Thyroid gland (tissue), 4 donors: ENCODE data around the gene PNLIPRP3. TPM values are rescaled to one million over a fixed set of nuclear protein-coding genes. Genes with fewer than 3 reads are reported as not detected.

Source experiments
- DNase-seq, 2 donors: peaks; one replicate each; pipeline ENCODE4 v3.0.0-alpha.2; 2019
- H3K27ac ChIP-seq, 3 donors: fragments of 200-600 bp; sonication (generic); 1 replicate in 2 of 3; 2 replicates in 1 of 3; pipeline ENCODE4 v1.5.1; 2016 to 2019; ENCODE audit warnings: mild to moderate bottlenecking in 1 of 3, moderate library complexity in 1 of 3
- H3K27me3 ChIP-seq: fragments of 200-600 bp; sonication (generic); one replicate; pipeline ENCODE4 v1.5.1; 2019
- H3K36me3 ChIP-seq, 2 donors: fragments of 200-600 bp; sonication (generic); one replicate each; pipeline ENCODE4 v1.5.1; 2016 to 2019
- H3K4me1 ChIP-seq, 2 donors: fragments of 200-600 bp; sonication (generic); one replicate each; pipeline ENCODE4 v1.5.1; 2017 to 2019
- H3K4me3 ChIP-seq, 3 donors: fragments of 200-600 bp; sonication (generic); replicated peaks in 1 of 3; 1 replicate in 2 of 3; 2 replicates in 1 of 3; pipeline ENCODE4 v1.5.1; 2016; ENCODE audit warnings: mild to moderate bottlenecking in 1 of 3
- H3K9me3 ChIP-seq: fragments of 200-600 bp; sonication (generic); one replicate; pipeline ENCODE4 v1.5.1; 2017
- CTCF ChIP-seq, 6 experiments: fragments of 200-600 bp in 3 of 6; fragments of 450-650 bp in 3 of 6; sonication (generic) in 3 of 6; IDR thresholded peaks; one replicate each; pipeline ENCODE4 v1.5.1; 2016 to 2019; ENCODE audit warnings: antibody characterized with exemption in 6 of 6, mild to moderate bottlenecking in 2 of 6, inconsistent platforms in 1 of 6, moderate library complexity in 1 of 6
- POLR2A ChIP-seq, 2 donors: fragments of 450-650 bp; IDR thresholded peaks; one replicate each; pipeline ENCODE4 v1.6.1; 2017; ENCODE audit warnings: antibody characterized with exemption in 2 of 2, mild to moderate bottlenecking in 2 of 2, moderate library complexity in 1 of 2
- WGBS, 2 donors: methylation state at CpG; one replicate each; pipeline ENCODE4 v1.1.5; 2017; 5-methylcytosine and 5-hydroxymethylcytosine counted together
- intact Hi-C: fragments of 100-400 bp; cut with DNase I; formaldehyde crosslinking; loops from one replicate; pipeline ENCODE4 v1.15.1; 2023
- total RNA-seq, 4 donors: library from RNA; depleted of rRNA; stranded (reverse); fragments of >200 nt; gene quantifications; one replicate each; pipeline ENCODE4 v1.2.3, GENCODE V29; 2016

The PNLIPRP3 gene
- total RNA-seq, 4 donors from 2014 or later, result 0.11 to 0.46 (median 0.27) TPM; not detected in 1

GRCh38 chr10:116457488-116457887, 29.8 kb downstream of the PNLIPRP3 start:
- Histone ChIP-seq H3K27ac (no peak overlapping the region), H3K9me3 (no peaks in the 10 kb centered on the region), H3K36me3 (no peaks in the 10 kb centered on the region), H3K4me1 (no peaks in the 10 kb centered on the region), H3K27me3 (no peaks in the 10 kb centered on the region), H3K4me3 (no peak overlapping the region)
- no peak for TF ChIP-seq CTCF (IDR thresholded peaks at IDR 0.05)
- TF ChIP-seq POLR2A (IDR thresholded peaks at IDR 0.05), result no peak
- intact Hi-C loops, result no loop called here
- DNase-seq, result no peak

- Histone ChIP-seq H3K36me3 (no peaks in the 10 kb centered on the region), H3K9me3 (no peaks in the 10 kb centered on the region), H3K4me3 (no peak overlapping the region), H3K4me1 (no peaks in the 10 kb centered on the region), H3K27ac (no peak overlapping the region), H3K27me3 (no peaks in the 10 kb centered on the region)
- DNase-seq, result no peak
- intact Hi-C loops, result no loop called here
- 92 to 93% methylated on average over 3 of the region's 3 CpGs for WGBS, 2 donors
- TF ChIP-seq POLR2A (IDR thresholded peaks at IDR 0.05) (no peak), CTCF (IDR thresholded peaks at IDR 0.05) (no peak)
Measured at GRCh38 chr10:116460219-116460618, 32.6 kb downstream of the PNLIPRP3 start.

GRCh38 chr10:116461680-116462079, 34.0 kb downstream of the PNLIPRP3 start:
- Histone ChIP-seq H3K9me3 (no peaks in the 10 kb centered on the region), H3K27ac (no peak overlapping the region), H3K27me3 (no peaks in the 10 kb centered on the region), H3K4me1 (no peaks in the 10 kb centered on the region), H3K36me3 (no peaks in the 10 kb centered on the region), H3K4me3 (no peak overlapping the region)
- DNase-seq, result no peak
- intact Hi-C loops, result no loop called here
- no peak for TF ChIP-seq POLR2A (IDR thresholded peaks at IDR 0.05)
- TF ChIP-seq CTCF (IDR thresholded peaks at IDR 0.05), result no peak
- WGBS, 2 donors, result 0 to 45% methylated on average over 1 of the region's 1 CpG

- intact Hi-C loops, result no loop called here
- no peaks in the 10 kb centered on the region for H3K9me3 ChIP-seq
- no peak overlapping the region for H3K4me3 ChIP-seq
- no peaks in the 10 kb centered on the region for H3K27me3 ChIP-seq
- no peak overlapping the region for H3K27ac ChIP-seq
- no peaks in the 10 kb centered on the region for H3K36me3 ChIP-seq
- no peak for DNase-seq
- WGBS, 2 donors, result 40% methylated on average over 1 of the region's 2 CpGs; no CpG with 5 or more reads in 1 of the 2 donors
- no peaks in the 10 kb centered on the region for H3K4me1 ChIP-seq
- no peak for TF ChIP-seq POLR2A (IDR thresholded peaks at IDR 0.05)
- TF ChIP-seq CTCF (IDR thresholded peaks at IDR 0.05), result no peak
Measured at GRCh38 chr10:116464257-116464656, 36.6 kb downstream of the PNLIPRP3 start.

GRCh38 chr10:116465546-116465945, 37.9 kb downstream of the PNLIPRP3 start:
- Histone ChIP-seq H3K36me3 (no peaks in the 10 kb centered on the region), H3K4me3 (no peak overlapping the region), H3K27me3 (no peaks in the 10 kb centered on the region), H3K4me1 (no peaks in the 10 kb centered on the region), H3K27ac (no peak overlapping the region), H3K9me3 (no peaks in the 10 kb centered on the region)
- intact Hi-C loops, result no loop called here
- WGBS, 2 donors, result 57 to 64% methylated on average over 3 of the region's 3 CpGs
- TF ChIP-seq POLR2A (IDR thresholded peaks at IDR 0.05), result no peak
- no peak for TF ChIP-seq CTCF (IDR thresholded peaks at IDR 0.05)
- DNase-seq, result no peak
